Measurements from ENCODE around the gene TMEM170B. TPM values are rescaled to one million over a fixed set of nuclear protein-coding genes. Genes with fewer than 3 reads are reported as not detected.

TMEM170B gene
- polyA plus RNA-seq, 3 donors from 2014 or later, result 0.17 to 0.59 (median 0.36) TPM

GRCh38 chr6:11604836-11605506 is 67.4 kb downstream of the TMEM170B start:
- Mint-ChIP-seq H3K9me3 (peaks cover 0 to 2% (median 0%) of the 10 kb centered on the region in 6 donors), H3K4me1 (no peaks in the 10 kb centered on the region), H3K4me3 (no peak overlapping the region), H3K27me3 (ENCODE audit: low read depth in 3 of 3) (peaks cover 10% of the 10 kb centered on the region in 3 donors), H3K36me3 (no peaks in the 10 kb centered on the region), H3K27ac (no peak overlapping the region)
- DNase-seq, result no peak

GRCh38 chr6:11605507-11605905 is 68.0 kb downstream of the TMEM170B start:
- Mint-ChIP-seq H3K27ac (no peak overlapping the region), H3K9me3 (peaks cover 0 to 2% (median 0%) of the 10 kb centered on the region in 6 donors), H3K36me3 (no peaks in the 10 kb centered on the region), H3K4me3 (no peak overlapping the region), H3K27me3 (ENCODE audit: low read depth in 3 of 3) (peaks cover 10 to 11% (median 10%) of the 10 kb centered on the region in 3 donors), H3K4me1 (no peaks in the 10 kb centered on the region)
- no peak for DNase-seq

- Mint-ChIP-seq H3K27me3 (ENCODE audit: low read depth in 3 of 3) (peaks cover 10% of the 10 kb centered on the region in 3 donors), H3K4me3 (no peak overlapping the region)
Measured at GRCh38 chr6:11606332-11606731, 68.8 kb downstream of the TMEM170B start.

GRCh38 chr6:11607383-11607782 is 69.8 kb downstream of the TMEM170B start:
- no peak overlapping the region for H3K27ac Mint-ChIP-seq
- no peak for DNase-seq
- peaks cover 0 to 1% (median 0%) of the 10 kb centered on the region in 6 donors for H3K9me3 Mint-ChIP-seq
- H3K4me1 Mint-ChIP-seq, result no peaks in the 10 kb centered on the region
- H3K4me3 Mint-ChIP-seq, result no peak overlapping the region
- no peaks in the 10 kb centered on the region for H3K36me3 Mint-ChIP-seq
- H3K27me3 Mint-ChIP-seq (ENCODE audit: low read depth in 3 of 3), result peaks cover 8 to 10% (median 9%) of the 10 kb centered on the region in 3 donors

More at GRCh38 chr6:11606332-11606731, 68.8 kb downstream of the TMEM170B start:
- no peaks in the 10 kb centered on the region for H3K4me1 Mint-ChIP-seq
- H3K9me3 Mint-ChIP-seq, result peaks cover 0 to 2% (median 0%) of the 10 kb centered on the region in 6 donors
- H3K27ac Mint-ChIP-seq, result no peak overlapping the region
- no peak for DNase-seq
- no peaks in the 10 kb centered on the region for H3K36me3 Mint-ChIP-seq

DNA sequence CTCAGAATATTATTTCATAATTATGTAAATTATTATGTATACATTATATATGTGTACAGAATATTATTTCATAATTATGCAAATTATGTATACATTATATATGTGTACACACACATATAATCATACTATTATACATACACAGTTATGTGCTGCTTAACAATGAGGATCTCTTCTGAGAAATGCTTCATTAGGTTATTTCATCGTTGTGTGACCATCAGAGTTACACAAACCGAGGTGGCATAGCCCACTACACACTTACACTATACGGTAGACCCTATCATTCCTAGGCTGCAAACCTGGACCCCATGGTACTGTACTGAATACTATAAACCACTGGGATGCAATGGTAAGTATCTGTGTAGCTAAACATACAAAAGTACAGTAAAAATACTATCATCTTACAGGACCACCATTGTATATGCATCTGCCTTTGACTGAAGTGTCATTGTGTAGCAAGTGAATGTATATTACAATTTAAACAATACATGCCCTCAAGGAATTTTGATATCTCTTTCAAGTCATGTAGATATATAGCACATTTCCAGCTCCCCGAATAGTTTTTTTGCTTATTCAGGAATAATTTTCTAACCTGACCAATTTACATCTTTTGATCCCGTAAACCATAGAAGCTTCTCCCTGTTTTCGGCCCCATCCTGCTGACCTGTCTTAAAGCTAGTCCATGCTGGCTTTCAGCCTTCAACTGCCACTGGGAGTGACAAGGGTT is 71.2 kb downstream of the TMEM170B start:
- peaks cover 7 to 10% (median 8%) of the 10 kb centered on the region in 3 donors for H3K27me3 Mint-ChIP-seq (ENCODE audit: low read depth in 3 of 3)
- no peak for DNase-seq
- H3K4me1 Mint-ChIP-seq, result no peaks in the 10 kb centered on the region
- no peaks in the 10 kb centered on the region for H3K9me3 Mint-ChIP-seq
- no peaks in the 10 kb centered on the region for H3K36me3 Mint-ChIP-seq
- H3K27ac Mint-ChIP-seq, result no peak overlapping the region
- no peak overlapping the region for H3K4me3 Mint-ChIP-seq

GRCh38 chr6:11609324-11610071 is 71.9 kb downstream of the TMEM170B start:
- Mint-ChIP-seq H3K4me3 (no peak overlapping the region), H3K4me1 (no peaks in the 10 kb centered on the region), H3K27ac (no peak overlapping the region), H3K36me3 (no peaks in the 10 kb centered on the region), H3K27me3 (ENCODE audit: low read depth in 3 of 3) (peaks cover 2 to 10% (median 8%) of the 10 kb centered on the region in 3 donors), H3K9me3 (no peaks in the 10 kb centered on the region)
- DNase-seq, result no peak

DNA sequence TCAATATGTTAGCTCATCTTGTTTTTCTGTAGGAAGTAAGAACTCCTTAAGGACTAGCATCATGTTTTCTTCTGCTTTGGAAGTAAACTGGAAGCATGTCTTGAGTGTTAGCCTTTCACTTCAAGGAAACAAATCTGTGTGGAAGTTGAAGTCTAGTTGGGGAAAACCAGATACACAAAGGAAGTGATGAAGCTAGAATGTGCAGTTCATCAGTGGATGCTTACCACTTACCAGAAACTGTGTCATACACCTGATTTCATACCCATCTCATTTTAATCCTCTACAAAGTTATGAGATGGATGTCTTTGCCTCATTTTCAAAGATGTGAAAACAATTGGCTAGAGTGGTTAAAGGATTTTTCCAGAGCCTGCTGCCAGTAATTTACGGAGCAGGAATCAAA is 75.8 kb downstream of the TMEM170B start:
- peaks cover 2 to 8% (median 3%) of the 10 kb centered on the region in 3 donors for H3K27me3 Mint-ChIP-seq (ENCODE audit: low read depth in 3 of 3)
- H3K9me3 Mint-ChIP-seq, result no peaks in the 10 kb centered on the region
- no peaks in the 10 kb centered on the region for H3K4me1 Mint-ChIP-seq
- H3K36me3 Mint-ChIP-seq, result no peaks in the 10 kb centered on the region
- no peak overlapping the region for H3K27ac Mint-ChIP-seq
- no peak overlapping the region for H3K4me3 Mint-ChIP-seq
- DNase-seq, result no peak

GRCh38 chr6:11613858-11614257 is 76.3 kb downstream of the TMEM170B start:
- DNase-seq, result no peak
- no peak overlapping the region for H3K27ac Mint-ChIP-seq
- no peaks in the 10 kb centered on the region for H3K9me3 Mint-ChIP-seq
- no peaks in the 10 kb centered on the region for H3K4me1 Mint-ChIP-seq
- H3K4me3 Mint-ChIP-seq, result no peak overlapping the region
- H3K27me3 Mint-ChIP-seq (ENCODE audit: low read depth in 3 of 3), result peaks cover 2 to 8% (median 3%) of the 10 kb centered on the region in 3 donors
- no peaks in the 10 kb centered on the region for H3K36me3 Mint-ChIP-seq

DNA sequence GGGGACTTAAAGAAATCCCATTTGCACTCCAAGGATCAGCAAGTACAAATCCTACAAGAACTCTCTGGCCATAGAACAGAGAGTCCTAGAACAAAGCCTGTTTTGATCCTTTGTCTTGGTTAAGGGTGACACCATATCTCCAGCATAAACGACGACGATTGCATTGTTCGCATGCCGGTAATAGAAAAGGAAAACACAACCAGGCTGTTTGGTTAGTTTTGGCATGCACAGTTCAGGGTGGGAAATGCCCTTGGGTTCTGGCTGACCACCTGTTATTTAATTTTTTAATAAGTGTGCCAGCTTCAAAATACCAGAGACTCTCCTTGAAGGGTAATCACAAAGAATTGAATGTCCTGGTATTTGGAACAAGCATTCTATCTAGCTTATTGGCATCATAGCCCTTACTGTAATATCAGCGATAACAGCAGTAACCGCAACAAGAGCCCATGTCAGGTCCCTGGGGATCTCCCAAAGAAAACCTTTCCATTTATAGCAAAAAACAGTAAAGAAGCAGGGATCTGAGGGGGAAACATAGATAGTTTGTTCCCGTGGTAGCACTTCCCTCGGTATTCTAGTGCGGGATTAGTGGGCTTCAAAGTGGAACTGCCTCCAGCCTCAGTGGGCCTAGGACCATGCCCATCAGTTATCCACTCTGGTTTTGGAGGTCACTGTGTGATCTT is 77.1 kb downstream of the TMEM170B start:
- no peaks in the 10 kb centered on the region for H3K36me3 Mint-ChIP-seq
- no peak overlapping the region for H3K4me3 Mint-ChIP-seq
- no peak overlapping the region for H3K27ac Mint-ChIP-seq

GRCh38 chr6:11615214-11615602 is 77.7 kb downstream of the TMEM170B start:
- Mint-ChIP-seq H3K36me3 (no peaks in the 10 kb centered on the region), H3K4me1 (no peaks in the 10 kb centered on the region), H3K4me3 (no peak overlapping the region), H3K9me3 (no peaks in the 10 kb centered on the region), H3K27ac (no peak overlapping the region), H3K27me3 (ENCODE audit: low read depth in 3 of 3) (peaks cover 2 to 4% (median 3%) of the 10 kb centered on the region in 3 donors)
- no peak for DNase-seq

More for the DNA sequence above, 77.1 kb downstream of the TMEM170B start:
- DNase-seq, result no peak
- H3K4me1 Mint-ChIP-seq, result no peaks in the 10 kb centered on the region
- peaks cover 2 to 6% (median 3%) of the 10 kb centered on the region in 3 donors for H3K27me3 Mint-ChIP-seq (ENCODE audit: low read depth in 3 of 3)
- H3K9me3 Mint-ChIP-seq, result no peaks in the 10 kb centered on the region

DNA sequence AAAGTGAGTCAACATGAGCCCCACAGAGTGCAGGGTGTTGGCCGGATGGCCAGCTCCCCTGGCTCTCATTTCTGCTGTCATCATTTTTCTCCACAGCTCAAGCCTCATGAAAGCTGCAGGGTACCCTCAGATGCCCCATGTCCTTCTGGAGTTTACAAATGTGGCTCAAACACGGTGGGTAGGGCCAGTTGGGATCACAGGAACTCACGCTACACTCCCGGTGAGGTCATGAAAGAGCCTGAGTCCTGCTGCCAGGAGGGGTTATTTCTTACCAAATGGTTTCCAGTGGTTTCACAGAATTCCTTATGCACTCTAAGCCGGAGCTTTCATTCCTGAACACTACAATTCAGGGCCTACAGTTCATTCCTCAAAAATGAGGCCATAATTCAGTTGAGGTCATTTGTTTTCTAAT is 78.7 kb downstream of the TMEM170B start:
- no peak for DNase-seq
- Mint-ChIP-seq H3K9me3 (no peaks in the 10 kb centered on the region), H3K4me3 (no peak overlapping the region), H3K4me1 (no peaks in the 10 kb centered on the region), H3K27me3 (ENCODE audit: low read depth in 3 of 3) (peaks cover 0 to 4% (median 2%) of the 10 kb centered on the region in 3 donors), H3K27ac (no peak overlapping the region), H3K36me3 (no peaks in the 10 kb centered on the region)

- no peak overlapping the region for H3K27ac Mint-ChIP-seq
- peaks cover 0 to 2% (median 0%) of the 10 kb centered on the region in 6 donors for H3K9me3 Mint-ChIP-seq
- no peaks in the 10 kb centered on the region for H3K36me3 Mint-ChIP-seq
- H3K4me1 Mint-ChIP-seq, result no peaks in the 10 kb centered on the region
- no peak overlapping the region for H3K4me3 Mint-ChIP-seq
- peaks cover 2% of the 10 kb centered on the region in 3 donors for H3K27me3 Mint-ChIP-seq (ENCODE audit: low read depth in 3 of 3)
- DNase-seq, result no peak
Measured at GRCh38 chr6:11618533-11618932, 81.0 kb downstream of the TMEM170B start.

GRCh38 chr6:11621119-11621518 is 83.6 kb downstream of the TMEM170B start:
- H3K9me3 Mint-ChIP-seq, result peaks cover 0 to 2% (median 0%) of the 10 kb centered on the region in 6 donors

More at GRCh38 chr6:11621119-11621518, 83.6 kb downstream of the TMEM170B start:
- Mint-ChIP-seq H3K36me3 (no peaks in the 10 kb centered on the region), H3K27me3 (ENCODE audit: low read depth in 3 of 3) (peaks cover 2 to 6% (median 2%) of the 10 kb centered on the region in 3 donors), H3K4me3 (no peak overlapping the region), H3K27ac (no peak overlapping the region), H3K4me1 (no peaks in the 10 kb centered on the region)
- DNase-seq, result no peak

All from immature natural killer cell (primary cell).